ENCODE data around the gene STAT5B. TPM values are rescaled to one million over a fixed set of nuclear protein-coding genes. Genes with fewer than 3 reads are reported as not detected.
"Not testable (repeated sequence)": the region's sequence is repeated elsewhere in the genome, so short reads cannot be mapped to it uniquely, and the experiment has no call there.

The STAT5B gene
- total RNA-seq, 4 donors from 2014 or later, result 72.1 to 187 (median 144) TPM

- TF ChIP-seq CTCF (IDR thresholded peaks at IDR 0.05) (no peak), POLR2A (IDR thresholded peaks at IDR 0.05) (no peak)
- no peaks in the 10 kb centered on the region for H3K9me3 ChIP-seq
- H3K27ac ChIP-seq, result no peak overlapping the region
- no peaks in the 10 kb centered on the region for H3K27me3 ChIP-seq
- H3K4me3 ChIP-seq, result no peak overlapping the region
- intact Hi-C loops (cut with DNase I; ENCODE audit: low total_unique reads), result no loop called here
- no peaks in the 10 kb centered on the region for H3K36me3 ChIP-seq
- DNase-seq, result no peak
- peaks cover 0 to 7% of the 10 kb centered on the region in 2 donors for H3K4me1 ChIP-seq
These were observed 87.2 kb downstream of the STAT5B start for GRCh38 chr17:42188749-42189650.

- intact Hi-C loops (cut with DNase I; ENCODE audit: low total_unique reads), result no loop called here
- Histone ChIP-seq H3K9me3 (no peaks in the 10 kb centered on the region), H3K36me3 (no peaks in the 10 kb centered on the region), H3K4me1 (peaks cover 0 to 6% of the 10 kb centered on the region in 2 donors), H3K27ac (no peak overlapping the region), H3K27me3 (no peaks in the 10 kb centered on the region), H3K4me3 (no peak overlapping the region)
- no peak for DNase-seq
- no peak for TF ChIP-seq CTCF (IDR thresholded peaks at IDR 0.05)
- TF ChIP-seq POLR2A (IDR thresholded peaks at IDR 0.05), result no peak
These were observed 88.4 kb downstream of the STAT5B start for GRCh38 chr17:42187833-42188232.

- H3K36me3 ChIP-seq; intact Hi-C loops (cut with DNase I; ENCODE audit: low total_unique reads); H3K27ac ChIP-seq; H3K27me3 ChIP-seq; H3K9me3 ChIP-seq; DNase-seq; H3K4me3 ChIP-seq; H3K4me1 ChIP-seq: not testable (repeated sequence)
These were observed 90.0 kb downstream of the STAT5B start for GRCh38 chr17:42186191-42186590.

GRCh38 chr17:42185621-42185930, 90.6 kb downstream of the STAT5B start:
- no peak for TF ChIP-seq POLR2A (IDR thresholded peaks at IDR 0.05)
- no peak for TF ChIP-seq CTCF (IDR thresholded peaks at IDR 0.05)
- H3K9me3 ChIP-seq, result no peaks in the 10 kb centered on the region
- intact Hi-C loops (cut with DNase I; ENCODE audit: low total_unique reads), result no loop called here

GRCh38 chr17:42184713-42185620, 91.2 kb downstream of the STAT5B start, which contains the start of gene HCRT:
Gene HCRT, minus strand, starts transcription at chr17:42185452. Its CDS starts 87 bp downstream, at chr17:42185365.
- DNase-seq, result no peak
- peak within 1 kb of the TSS in 1 of 2 donors; percentile 36 for H3K27ac ChIP-seq
- intact Hi-C loops (cut with DNase I; ENCODE audit: low total_unique reads), result no loop called here
- H3K9me3 ChIP-seq, result no peaks in the 10 kb centered on the region
- H3K4me3 ChIP-seq, result peak within 1 kb of the TSS; percentile 31 to 32
- H3K36me3 ChIP-seq, result no peaks in the 10 kb centered on the region
- peaks cover 6 to 17% of the 10 kb centered on the region in 2 donors for H3K27me3 ChIP-seq
- TF ChIP-seq POLR2A (IDR thresholded peaks at IDR 0.05), result no peak
- no peak for TF ChIP-seq CTCF (IDR thresholded peaks at IDR 0.05)
- peaks cover 0 to 16% of the 10 kb centered on the region in 2 donors for H3K4me1 ChIP-seq

More at GRCh38 chr17:42185621-42185930, 90.6 kb downstream of the STAT5B start:
- peaks cover 0 to 13% of the 10 kb centered on the region in 2 donors for H3K4me1 ChIP-seq
- no peak overlapping the region for H3K4me3 ChIP-seq
- no peaks in the 10 kb centered on the region for H3K36me3 ChIP-seq
- H3K27ac ChIP-seq, result no peak overlapping the region
- peaks cover 3 to 11% of the 10 kb centered on the region in 2 donors for H3K27me3 ChIP-seq
- DNase-seq, result no peak
